Neural cell (in vitro differentiated cells): ENCODE data around the gene SOX12. TPM values are rescaled to one million over a fixed set of nuclear protein-coding genes. Genes with fewer than 3 reads are reported as not detected.

Source experiments
- H2AFZ ChIP-seq: fragments of 200-600, 300-800 bp; sonication (generic), shearing (Covaris generic); 2 replicates; pipeline ENCODE4 v1.6.0; 2014; ENCODE audit warnings: low read depth, mild to moderate bottlenecking, antibody characterized with exemption, low read length, moderate library complexity
- H3F3A ChIP-seq: fragments of 200-600 bp; shearing (Covaris generic); 2 replicates; pipeline ENCODE4 v1.6.1; 2016; ENCODE audit warnings: mild to moderate bottlenecking, moderate library complexity, mixed read lengths, antibody characterized with exemption, low read length; ENCODE audit not compliant: insufficient read depth, poor library complexity, severe bottlenecking
- H3K27ac ChIP-seq: fragments of 200-600, 300-800 bp; sonication (generic), shearing (Covaris generic); 2 replicates; pipeline ENCODE4 v1.5.1; 2014; ENCODE audit warnings: mild to moderate bottlenecking, low read length, moderate library complexity
- H3K27me3 ChIP-seq: fragments of 300-800, 200-600 bp; sonication (generic), shearing (Covaris generic); 2 replicates; pipeline ENCODE4 v1.6.0; 2014; ENCODE audit warnings: mild to moderate bottlenecking, low read depth, low read length, moderate library complexity; ENCODE audit not compliant: insufficient read depth
- H3K36me3 ChIP-seq: fragments of 300-800, 200-600 bp; sonication (generic), shearing (Covaris generic); 2 replicates; pipeline ENCODE4 v1.5.1; 2014; ENCODE audit warnings: mild to moderate bottlenecking, antibody characterized with exemption, low read length, moderate library complexity; ENCODE audit not compliant: insufficient read depth
- H3K4me2 ChIP-seq: fragments of 300-800, 200-600 bp; sonication (generic), shearing (Covaris generic); 2 replicates; pipeline ENCODE4 v1.6.0; 2014; ENCODE audit warnings: mild to moderate bottlenecking, low read length
- H3K4me3 ChIP-seq: fragments of 300-800, 200-600 bp; sonication (generic), shearing (Covaris generic); 2 replicates; pipeline ENCODE4 v1.5.1; 2014; ENCODE audit warnings: mild to moderate bottlenecking, low read length, moderate library complexity
- H3K79me2 ChIP-seq: fragments of 200-600 bp; shearing (Covaris generic); replicated peaks from 2 replicates; pipeline ENCODE4 v1.6.0; 2014; ENCODE audit warnings: mild to moderate bottlenecking, low read length, moderate library complexity; ENCODE audit not compliant: insufficient read depth
- H3K9ac ChIP-seq: fragments of 300-800, 200-600 bp; sonication (generic), shearing (Covaris generic); 2 replicates; pipeline ENCODE4 v1.6.1; 2016; ENCODE audit warnings: mild to moderate bottlenecking, low read length, mixed read lengths
- H3K9me2 ChIP-seq: fragments of 200-600 bp; shearing (Covaris generic); 2 replicates; pipeline ENCODE4 v1.6.1; 2016; ENCODE audit warnings: mild to moderate bottlenecking, low read length, mixed read lengths; ENCODE audit not compliant: insufficient read depth
- H3K9me3 ChIP-seq: fragments of 200-600, 300-800 bp; sonication (generic), shearing (Covaris generic); 2 replicates; pipeline ENCODE4 v1.6.1; 2016; ENCODE audit warnings: mild to moderate bottlenecking, mixed run types, low read length, moderate library complexity, mixed read lengths
- H4K20me1 ChIP-seq: fragments of 200-600 bp; shearing (Covaris generic); 2 replicates; pipeline ENCODE4 v1.6.1; 2016; ENCODE audit warnings: mild to moderate bottlenecking, mixed run types; ENCODE audit not compliant: insufficient read depth
- CTCF ChIP-seq: fragments of 450-650 bp; IDR thresholded peaks from 2 replicates; pipeline ENCODE4 v1.5.1; 2014; ENCODE audit warnings: antibody characterized with exemption, mild to moderate bottlenecking, moderate library complexity; ENCODE audit not compliant: poor library complexity, severe bottlenecking
- EP300 ChIP-seq: fragments of 450-650 bp; conservative IDR thresholded peaks from 2 replicates; pipeline ENCODE4 v1.6.1; 2014; ENCODE audit warnings: antibody characterized with exemption, mild to moderate bottlenecking, moderate library complexity; ENCODE audit not compliant: poor library complexity, severe bottlenecking
- EZH2 ChIP-seq: fragments of 200-600, 300-800 bp; shearing (Covaris generic), sonication (generic); IDR thresholded peaks from 2 replicates; pipeline ENCODE4 v1.6.1; 2014; ENCODE audit warnings: antibody characterized with exemption, low read length, borderline replicate concordance, mild to moderate bottlenecking; ENCODE audit not compliant: insufficient read depth, poor library complexity, severe bottlenecking
- MXI1 ChIP-seq: fragments of 450-650 bp; conservative IDR thresholded peaks from 2 replicates; pipeline ENCODE4 v1.6.1; 2014; ENCODE audit warnings: antibody characterized with exemption, mild to moderate bottlenecking; ENCODE audit not compliant: poor library complexity, severe bottlenecking
- POLR2AphosphoS5 ChIP-seq: IDR thresholded peaks from 2 replicates; pipeline ENCODE4 v1.6.1; 2012
- RAD21 ChIP-seq: fragments of 450-650 bp; conservative IDR thresholded peaks from 2 replicates; pipeline ENCODE4 v1.6.1; 2014; ENCODE audit warnings: antibody characterized with exemption, mild to moderate bottlenecking, moderate library complexity
- REST ChIP-seq: IDR thresholded peaks from 2 replicates; pipeline ENCODE4 v1.6.1; 2012; ENCODE audit warnings: borderline replicate concordance
- SMC3 ChIP-seq: fragments of 450-650 bp; conservative IDR thresholded peaks from 2 replicates; pipeline ENCODE4 v1.6.1; 2014; ENCODE audit warnings: antibody characterized with exemption, mild to moderate bottlenecking, moderate library complexity; ENCODE audit not compliant: poor library complexity
- TAF1 ChIP-seq: IDR thresholded peaks from 2 replicates; pipeline ENCODE4 v1.6.1; 2012; ENCODE audit warnings: low read depth
- polyA plus RNA-seq: library from polyadenylated mRNA; depleted of rRNA; stranded (reverse); fragments of >200 nt; gene quantifications from 2 replicates; pipeline ENCODE4 v1.2.3, GENCODE V29; 2014

SOX12 gene
- polyA plus RNA-seq, 1 donor from 2014 or later, result 6.8 TPM

DNA sequence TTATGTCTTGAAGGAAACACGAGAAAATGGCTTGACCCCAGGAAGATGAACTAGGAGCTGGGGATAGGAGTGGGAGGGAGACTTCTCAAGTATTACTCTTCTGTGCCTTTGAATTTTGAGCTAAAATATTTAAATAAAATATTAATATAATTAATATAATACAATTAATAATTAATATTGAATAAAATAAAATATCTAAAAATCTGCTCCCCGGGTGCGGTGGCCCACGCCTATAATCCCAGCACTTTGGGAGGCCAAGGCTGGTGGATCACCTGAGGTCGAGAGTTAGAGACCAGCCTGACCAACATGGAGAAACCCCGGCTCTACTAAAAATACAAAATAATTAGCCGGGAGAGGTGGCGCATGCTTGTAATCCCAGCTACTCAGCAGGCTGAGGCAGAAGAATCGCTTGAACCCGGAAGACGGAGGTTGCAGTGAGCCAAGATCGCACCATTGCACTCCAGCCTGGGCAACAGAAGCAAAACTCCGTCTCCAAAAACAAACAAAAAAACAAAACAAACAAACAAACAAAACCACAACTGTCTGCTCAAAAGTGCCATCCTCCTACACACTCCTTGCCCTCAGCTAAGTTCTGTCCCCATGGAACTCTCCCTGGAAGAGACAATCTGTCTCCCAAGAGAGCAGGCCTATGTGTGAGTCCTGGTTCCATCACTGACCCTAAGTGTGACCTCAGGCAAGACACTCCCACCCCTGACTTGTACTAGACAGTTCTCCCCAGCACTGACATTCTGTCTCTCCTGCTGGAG is 41.5 kb downstream of the SOX12 start:
- no peaks in the 10 kb centered on the region for H3K79me2 ChIP-seq
- H3K4me2 ChIP-seq, result no peak overlapping the region
- no peak overlapping the region for H2AFZ ChIP-seq
- no peaks in the 10 kb centered on the region for H3K9me2 ChIP-seq
- no peaks in the 10 kb centered on the region for H3K27me3 ChIP-seq
- H3K9ac ChIP-seq, result no peak overlapping the region
- H4K20me1 ChIP-seq, result no peaks in the 10 kb centered on the region
- TF ChIP-seq RAD21, result no peak
- TF ChIP-seq REST, result no peak
- no peak for TF ChIP-seq TAF1
- TF ChIP-seq MXI1, result no peak
- no peak for TF ChIP-seq EP300
- no peak for TF ChIP-seq SMC3
- no peak for TF ChIP-seq CTCF
- no peak for TF ChIP-seq EZH2
- no peak for TF ChIP-seq POLR2AphosphoS5
- H3K36me3 ChIP-seq, result no peaks in the 10 kb centered on the region
- H3K9me3 ChIP-seq, result no peaks in the 10 kb centered on the region
- H3K4me3 ChIP-seq, result no peak overlapping the region
- H3F3A ChIP-seq, result no peaks in the 10 kb centered on the region
- no peak overlapping the region for H3K27ac ChIP-seq

GRCh38 chr20:367486-367887 is 42.1 kb downstream of the SOX12 start:
- no peaks in the 10 kb centered on the region for H3K9me2 ChIP-seq
- H4K20me1 ChIP-seq, result no peaks in the 10 kb centered on the region
- no peaks in the 10 kb centered on the region for H3K9me3 ChIP-seq
- H3F3A ChIP-seq, result no peaks in the 10 kb centered on the region
- no peaks in the 10 kb centered on the region for H3K79me2 ChIP-seq
- no peak overlapping the region for H3K4me2 ChIP-seq
- no peak overlapping the region for H2AFZ ChIP-seq
- H3K9ac ChIP-seq, result no peak overlapping the region
- no peaks in the 10 kb centered on the region for H3K27me3 ChIP-seq
- no peak overlapping the region for H3K27ac ChIP-seq
- TF ChIP-seq CTCF, result no peak
- TF ChIP-seq EZH2, result no peak
- TF ChIP-seq TAF1, result no peak
- TF ChIP-seq POLR2AphosphoS5, result no peak
- no peak for TF ChIP-seq EP300
- TF ChIP-seq RAD21, result no peak
- TF ChIP-seq SMC3, result no peak
- TF ChIP-seq MXI1, result no peak
- no peaks in the 10 kb centered on the region for H3K36me3 ChIP-seq
- no peak overlapping the region for H3K4me3 ChIP-seq
